ENCODE data around the gene SRM. TPM values are rescaled to one million over a fixed set of nuclear protein-coding genes. Genes with fewer than 3 reads are reported as not detected.
A peak's percentile ranks its signal among the peaks of the same experiment; 100 is the strongest.

SRM gene
- total and polyA plus RNA-seq, 2 donors (not counting 1 experiment from before 2014, with no cell fraction given): 38.9 to 79.2 TPM

- Histone ChIP-seq H3K9me3 (ENCODE audit: control extremely low read depth in 1 of 3, control insufficient read depth in 2 of 3, insufficient read depth in 1 of 3, low read length in 2 of 3) (no peaks in the 10 kb centered on the region), H3K9ac (ENCODE audit: low read length) (peak overlapping the region; percentile 85), H3K4me1 (ENCODE audit: control insufficient read depth in 2 of 2, insufficient read depth in 2 of 2, low read length in 2 of 2) (peaks cover 16 to 19% of the 10 kb centered on the region in 2 donors), H2AFZ (ENCODE audit: insufficient read depth, low read depth, low read length, poor library complexity, severe bottlenecking) (peak overlapping the region; percentile 88), H3K27me3 (replicated peaks in 1 of 4; ENCODE audit: control extremely low read depth in 1 of 4, control insufficient read depth in 3 of 4, insufficient read depth in 4 of 4, low read length in 3 of 4) (no peaks in the 10 kb centered on the region), H3K36me3 (replicated peaks in 1 of 2; ENCODE audit: control extremely low read depth in 1 of 2, control insufficient read depth in 1 of 2, extremely low read depth in 1 of 2, insufficient read depth in 2 of 2, low read length in 1 of 2) (peaks cover 0 to 9% of the 10 kb centered on the region in 2 experiments), H3K27ac (ENCODE audit: low read length in 2 of 2) (peak overlapping the region in 1 of 2 donors; percentile 65), H4K20me1 (ENCODE audit: control insufficient read depth, insufficient read depth, low read length, poor library complexity, severe bottlenecking) (peaks cover 10% of the 10 kb centered on the region), H3K4me3 (ENCODE audit: control extremely low read depth in 1 of 5, extremely low read depth in 1 of 5, insufficient read depth in 1 of 5, low read depth in 2 of 5, low read length in 4 of 5) (peak overlapping the region in 4 of 5 experiments; percentile 54 to 84 (median 74)), H3K4me2 (replicated peaks; ENCODE audit: low read depth, low read length, poor library complexity, severe bottlenecking) (peak overlapping the region; percentile 99), H3K79me2 (ENCODE audit: control insufficient read depth, insufficient read depth, low read length) (peaks cover 28% of the 10 kb centered on the region)
- Mint-ChIP-seq H3K4me3 (peak overlapping the region; percentile 91), H3K27me3 (no peaks in the 10 kb centered on the region), H3K9me3 (ENCODE audit: insufficient read depth) (no peaks in the 10 kb centered on the region), H3K27ac (peak overlapping the region; percentile 83), H3K4me1 (peaks cover 25% of the 10 kb centered on the region)
- 4% methylated on average over 69 of the region's 72 CpGs for WGBS (ENCODE audit: insufficient coverage)
- ChIA-PET POLR2A (interaction anchor here (1.5 to 2.2 kb wide), 2 partner anchors 22 to 40 kb away, joined by 5 to 6 read pairs; partner anchors contain the start of gene EXOSC10), CTCF (interaction anchor here (1.6 to 3.0 kb wide), 2 partner anchors 21 to 40 kb away, joined by 4 to 22 read pairs; partner anchors contain the start of gene EXOSC10)
- peak; percentile 26 for DNase-seq
- intact Hi-C loops (cut with micrococcal nuclease): no loop called here
- TF ChIP-seq CTCF (IDR thresholded peaks at IDR 0.05) (no peak), EZH2 (IDR thresholded peaks at IDR 0.05; ENCODE audit: borderline replicate concordance, insufficient read depth, low read depth, low read length, poor library complexity, severe bottlenecking) (no peak)
- no peak for ATAC-seq (ENCODE audit: low read depth)
These were observed 457 bp downstream of the SRM start for GRCh38 chr1:11059155-11059967.
